Neural crest cell (in vitro differentiated cells): ENCODE measurements around the gene SP6. TPM values are rescaled to one million over a fixed set of nuclear protein-coding genes. Genes with fewer than 3 reads are reported as not detected.

Experiments
- DNase-seq: peaks from one replicate; pipeline ENCODE4 v3.0.0; 2021; ENCODE audit warnings: low read depth, mixed read lengths, low spot score
- H3K27ac Mint-ChIP-seq: one replicate; pipeline ENCODE4 v1.8.0; 2021; ENCODE audit warnings: mild to moderate bottlenecking, mixed read lengths; ENCODE audit not compliant: unreplicated experiment
- H3K27me3 Mint-ChIP-seq: 2 replicates; pipeline ENCODE4 v1.8.0; 2021; ENCODE audit warnings: low read depth, mild to moderate bottlenecking, mixed read lengths
- H3K36me3 Mint-ChIP-seq: 2 replicates; pipeline ENCODE4 v1.8.0; 2021; ENCODE audit warnings: low read depth, mild to moderate bottlenecking, mixed read lengths
- H3K4me1 Mint-ChIP-seq: 2 replicates; pipeline ENCODE4 v1.8.0; 2021; ENCODE audit warnings: mixed read lengths
- H3K4me3 Mint-ChIP-seq: one replicate; pipeline ENCODE4 v1.8.0; 2021; ENCODE audit warnings: mild to moderate bottlenecking, mixed read lengths
- H3K9me3 Mint-ChIP-seq: 2 replicates; pipeline ENCODE4 v1.8.0; 2021; ENCODE audit warnings: mixed read lengths
- CTCF ChIP-seq: fragments of 200-600 bp; sonication (generic); conservative IDR thresholded peaks from 2 replicates; pipeline ENCODE4 v1.5.0; 2021; ENCODE audit warnings: antibody characterized with exemption, mild to moderate bottlenecking
- total RNA-seq: library from RNA; stranded (reverse); gene quantifications from 2 replicates; pipeline ENCODE4 v1.2.1, GENCODE V29; 2021

The SP6 gene
- total RNA-seq, 1 donor from 2014 or later = 0.16 TPM

GRCh38 chr17:47807421-47807820 is 43.5 kb downstream of the SP6 start:
- no peaks in the 10 kb centered on the region for H3K9me3 Mint-ChIP-seq
- TF ChIP-seq CTCF = no peak
- no peaks in the 10 kb centered on the region for H3K36me3 Mint-ChIP-seq
- H3K4me3 Mint-ChIP-seq = no peak overlapping the region
- no peaks in the 10 kb centered on the region for H3K4me1 Mint-ChIP-seq
- peak overlapping the region; percentile 37 for H3K27ac Mint-ChIP-seq
- peaks cover 22% of the 10 kb centered on the region for H3K27me3 Mint-ChIP-seq
- no peak for DNase-seq

- no peaks in the 10 kb centered on the region for H3K4me1 Mint-ChIP-seq
- H3K4me3 Mint-ChIP-seq = no peak overlapping the region
- no peaks in the 10 kb centered on the region for H3K36me3 Mint-ChIP-seq
- no peak for DNase-seq
- no peaks in the 10 kb centered on the region for H3K9me3 Mint-ChIP-seq
- H3K27me3 Mint-ChIP-seq = peaks cover 27% of the 10 kb centered on the region
- H3K27ac Mint-ChIP-seq = no peak overlapping the region
- TF ChIP-seq CTCF = no peak
Measured at GRCh38 chr17:47806913-47807255, 44.1 kb downstream of the SP6 start.

- TF ChIP-seq CTCF = no peak
- Mint-ChIP-seq H3K27me3 (peaks cover 33% of the 10 kb centered on the region), H3K36me3 (no peaks in the 10 kb centered on the region), H3K27ac (no peak overlapping the region), H3K4me3 (no peak overlapping the region), H3K9me3 (no peaks in the 10 kb centered on the region), H3K4me1 (no peaks in the 10 kb centered on the region)
- DNase-seq = no peak
Measured at GRCh38 chr17:47806026-47806912, 44.7 kb downstream of the SP6 start.

- Mint-ChIP-seq H3K27ac (no peak overlapping the region), H3K4me1 (no peaks in the 10 kb centered on the region), H3K36me3 (no peaks in the 10 kb centered on the region), H3K4me3 (no peak overlapping the region), H3K9me3 (no peaks in the 10 kb centered on the region), H3K27me3 (peaks cover 43% of the 10 kb centered on the region)
- TF ChIP-seq CTCF = no peak
- no peak for DNase-seq
Measured at GRCh38 chr17:47804461-47804860, 46.5 kb downstream of the SP6 start.

- H3K4me1 Mint-ChIP-seq = no peaks in the 10 kb centered on the region
- peaks cover 43% of the 10 kb centered on the region for H3K27me3 Mint-ChIP-seq
- H3K36me3 Mint-ChIP-seq = no peaks in the 10 kb centered on the region
- no peak overlapping the region for H3K27ac Mint-ChIP-seq
- DNase-seq = no peak
- H3K9me3 Mint-ChIP-seq = no peaks in the 10 kb centered on the region
- TF ChIP-seq CTCF = no peak
- no peak overlapping the region for H3K4me3 Mint-ChIP-seq
Measured at GRCh38 chr17:47803751-47804150, 47.2 kb downstream of the SP6 start.
